ENCODE data around the gene STX8. TPM values are rescaled to one million over a fixed set of nuclear protein-coding genes. Genes with fewer than 3 reads are reported as not detected.
"Not testable (repeated sequence)": the region's sequence is repeated elsewhere in the genome, so short reads cannot be mapped to it uniquely, and the experiment has no call there.

The STX8 gene
- total RNA-seq, 2 donors from 2014 or later = 38.8 to 60.8 TPM

DNA sequence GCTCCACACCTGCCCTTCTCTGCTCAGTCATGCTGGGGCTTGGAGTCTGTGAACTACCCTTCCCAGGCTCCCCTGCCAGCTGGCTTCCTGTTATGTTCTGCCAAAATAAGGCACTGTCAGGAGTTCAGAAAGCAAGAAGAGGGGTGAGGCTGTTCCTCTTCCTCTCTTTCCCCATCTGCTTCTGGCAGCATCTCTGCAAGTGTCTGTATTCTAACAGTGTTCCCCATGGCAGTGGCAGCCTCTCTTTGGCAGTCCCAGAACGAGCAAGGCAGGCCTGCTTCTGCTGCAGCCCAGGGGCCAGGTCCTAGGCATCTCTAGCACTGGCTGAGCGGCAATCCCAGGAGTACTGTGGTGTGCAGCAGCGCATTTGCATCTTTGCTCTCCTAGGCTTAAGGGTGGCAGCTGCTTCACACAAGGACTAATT is 219.1 kb downstream of the STX8 start:
- no peaks in the 10 kb centered on the region for H3K9me3 ChIP-seq
- no peak overlapping the region for H3K4me3 ChIP-seq
- no peak overlapping the region for H3K27ac ChIP-seq
- TF ChIP-seq, protein P1, sequence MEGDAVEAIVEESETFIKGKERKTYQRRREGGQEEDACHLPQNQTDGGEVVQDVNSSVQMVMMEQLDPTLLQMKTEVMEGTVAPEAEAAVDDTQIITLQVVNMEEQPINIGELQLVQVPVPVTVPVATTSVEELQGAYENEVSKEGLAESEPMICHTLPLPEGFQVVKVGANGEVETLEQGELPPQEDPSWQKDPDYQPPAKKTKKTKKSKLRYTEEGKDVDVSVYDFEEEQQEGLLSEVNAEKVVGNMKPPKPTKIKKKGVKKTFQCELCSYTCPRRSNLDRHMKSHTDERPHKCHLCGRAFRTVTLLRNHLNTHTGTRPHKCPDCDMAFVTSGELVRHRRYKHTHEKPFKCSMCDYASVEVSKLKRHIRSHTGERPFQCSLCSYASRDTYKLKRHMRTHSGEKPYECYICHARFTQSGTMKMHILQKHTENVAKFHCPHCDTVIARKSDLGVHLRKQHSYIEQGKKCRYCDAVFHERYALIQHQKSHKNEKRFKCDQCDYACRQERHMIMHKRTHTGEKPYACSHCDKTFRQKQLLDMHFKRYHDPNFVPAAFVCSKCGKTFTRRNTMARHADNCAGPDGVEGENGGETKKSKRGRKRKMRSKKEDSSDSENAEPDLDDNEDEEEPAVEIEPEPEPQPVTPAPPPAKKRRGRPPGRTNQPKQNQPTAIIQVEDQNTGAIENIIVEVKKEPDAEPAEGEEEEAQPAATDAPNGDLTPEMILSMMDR (IDR thresholded peaks at IDR 0.05) = no peak
- H3K36me3 ChIP-seq = no peaks in the 10 kb centered on the region
- no peak for DNase-seq (ENCODE audit: low spot score)
- H3K4me1 ChIP-seq = no peaks in the 10 kb centered on the region
- H3K27me3 ChIP-seq = no peaks in the 10 kb centered on the region

DNA sequence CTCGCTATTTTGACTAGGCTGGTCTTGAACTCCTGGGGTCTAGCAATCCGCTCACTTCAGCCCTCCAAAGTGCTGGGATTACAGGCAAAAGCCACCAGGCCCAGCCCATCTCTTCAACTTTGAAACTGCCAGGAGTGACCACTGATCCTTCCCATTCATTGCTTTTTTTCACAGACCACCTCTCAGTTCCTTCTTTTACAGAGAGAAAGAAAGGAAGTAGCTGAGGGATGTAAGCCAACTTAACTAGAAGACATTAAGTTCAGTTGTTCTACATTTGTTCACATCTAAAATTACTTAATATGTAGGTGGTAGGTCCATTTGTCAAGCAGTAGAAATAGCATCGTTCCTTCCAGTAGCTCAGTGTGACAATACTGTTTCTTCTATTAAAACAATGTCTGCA is 219.8 kb downstream of the STX8 start:
- Histone ChIP-seq H3K9me3 (no peaks in the 10 kb centered on the region), H3K4me3 (no peak overlapping the region), H3K27ac (no peak overlapping the region), H3K36me3 (no peaks in the 10 kb centered on the region), H3K27me3 (no peaks in the 10 kb centered on the region), H3K4me1 (no peaks in the 10 kb centered on the region)
- no peak for DNase-seq (ENCODE audit: low spot score)
- TF ChIP-seq, protein P1 (IDR thresholded peaks at IDR 0.05) = no peak

DNA sequence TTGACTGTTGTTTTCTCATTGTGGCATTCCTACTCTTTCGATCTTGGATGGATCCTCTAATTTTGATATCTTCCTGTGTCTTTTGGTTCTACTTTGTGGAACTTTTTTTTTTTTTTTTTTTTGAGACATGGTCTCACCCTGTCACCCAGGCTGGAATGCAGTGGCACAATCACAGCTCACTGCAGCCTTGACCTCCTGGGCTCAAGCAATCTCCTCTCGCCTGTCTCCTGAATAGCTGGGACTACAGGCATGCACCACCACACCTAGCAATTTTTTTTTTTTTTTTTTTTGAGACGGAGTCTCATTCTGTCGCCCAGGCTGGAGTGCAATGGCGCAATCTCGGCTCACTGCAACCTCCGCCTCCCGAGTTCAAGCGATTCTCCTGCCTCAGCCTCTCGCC is 220.4 kb downstream of the STX8 start:
- H3K9me3 ChIP-seq; H3K4me1 ChIP-seq; H3K4me3 ChIP-seq; H3K36me3 ChIP-seq; H3K27ac ChIP-seq; H3K27me3 ChIP-seq; DNase-seq (ENCODE audit: low spot score): not testable (repeated sequence)

DNA sequence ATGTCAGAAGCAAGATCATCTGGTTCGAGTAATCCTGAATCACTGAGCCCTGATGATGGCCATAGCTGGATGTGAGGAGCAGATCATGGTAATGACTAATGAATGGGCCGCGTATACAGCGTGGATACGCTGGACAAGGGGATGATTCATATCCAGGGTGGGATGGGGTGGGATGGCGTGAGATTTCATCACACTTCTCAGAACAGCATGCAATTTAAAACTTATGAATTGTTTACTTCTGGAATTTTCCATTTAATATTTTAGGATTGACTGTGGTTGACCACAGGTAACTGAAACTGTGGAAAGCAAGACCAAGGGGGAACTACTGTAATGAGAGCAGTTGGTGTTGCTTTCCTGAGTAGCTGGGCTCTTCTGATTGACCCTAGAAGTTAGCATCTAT is 225.5 kb downstream of the STX8 start:
- Histone ChIP-seq H3K9me3 (no peaks in the 10 kb centered on the region), H3K4me1 (no peaks in the 10 kb centered on the region), H3K27ac (no peak overlapping the region), H3K36me3 (no peaks in the 10 kb centered on the region), H3K4me3 (no peak overlapping the region), H3K27me3 (no peaks in the 10 kb centered on the region)
- TF ChIP-seq, protein P1 (IDR thresholded peaks at IDR 0.05) = no peak
- DNase-seq (ENCODE audit: low spot score) = no peak

DNA sequence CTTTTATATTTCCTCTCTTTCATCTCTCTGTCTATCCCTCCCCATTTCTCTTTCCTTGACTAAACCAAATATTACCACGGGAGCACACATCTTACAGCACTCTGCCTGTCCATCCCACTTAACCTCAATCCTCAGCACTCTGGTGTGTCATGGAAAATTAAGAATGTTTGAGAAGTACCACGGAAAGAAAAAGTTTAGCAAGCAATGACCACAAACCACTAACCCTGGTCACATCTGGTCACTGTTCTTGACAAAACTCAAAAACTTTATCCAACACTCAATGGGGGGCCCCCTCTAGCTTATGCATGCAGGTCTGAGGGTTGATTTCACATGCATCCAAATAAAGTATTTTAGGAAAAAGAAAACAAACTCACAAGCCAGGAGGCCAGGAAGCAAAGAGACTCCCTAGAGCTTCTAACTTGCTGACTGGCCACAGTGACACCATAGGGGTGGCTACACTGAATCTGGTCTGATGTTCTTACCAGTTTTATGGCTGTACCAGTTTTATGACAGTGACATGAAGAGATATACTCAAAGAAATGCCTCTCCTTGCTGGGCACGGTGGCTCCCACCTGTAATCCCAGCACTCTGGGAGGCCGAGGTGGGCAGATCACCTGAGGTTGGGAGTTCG is 229.2 kb downstream of the STX8 start:
- DNase-seq (ENCODE audit: low spot score) = no peak
- H3K27ac ChIP-seq = no peak overlapping the region
- no peaks in the 10 kb centered on the region for H3K27me3 ChIP-seq
- no peaks in the 10 kb centered on the region for H3K9me3 ChIP-seq
- no peak overlapping the region for H3K4me3 ChIP-seq
- peaks cover 0 to 4% of the 10 kb centered on the region in 2 donors for H3K4me1 ChIP-seq
- no peaks in the 10 kb centered on the region for H3K36me3 ChIP-seq
- TF ChIP-seq, protein P1 (IDR thresholded peaks at IDR 0.05) = no peak

DNA sequence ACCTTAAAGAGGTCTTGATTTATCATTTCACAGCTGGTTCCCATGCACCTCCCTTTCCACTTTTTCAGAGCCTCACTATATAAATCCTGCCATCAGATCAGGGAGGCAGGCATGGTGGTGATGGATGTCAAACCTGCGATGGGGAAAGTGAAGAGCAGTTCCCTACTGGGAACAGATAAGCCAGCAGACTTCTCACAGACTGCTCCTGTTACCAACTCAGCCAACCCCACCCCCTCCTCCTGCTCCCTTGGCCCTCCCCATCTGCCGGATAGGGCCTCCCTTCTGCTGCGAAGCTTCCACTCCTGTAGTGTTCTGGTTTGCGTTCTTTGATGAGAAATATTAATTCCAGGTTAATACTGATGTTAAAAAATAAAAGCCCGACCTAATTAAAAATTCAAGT is 232.1 kb downstream of the STX8 start:
- TF ChIP-seq, protein P1 (IDR thresholded peaks at IDR 0.05) = no peak
- no peak overlapping the region for H3K4me3 ChIP-seq
- DNase-seq (ENCODE audit: low spot score) = no peak
- no peaks in the 10 kb centered on the region for H3K27me3 ChIP-seq
- peaks cover 0 to 4% of the 10 kb centered on the region in 2 donors for H3K4me1 ChIP-seq
- no peak overlapping the region for H3K27ac ChIP-seq
- no peaks in the 10 kb centered on the region for H3K36me3 ChIP-seq
- H3K9me3 ChIP-seq = no peaks in the 10 kb centered on the region
